Right lobe of liver (tissue), 4 donors: ENCODE data around the gene ADAMTS6.

Experiments used
- POLR2A ChIP-seq: fragments of 450-650 bp; IDR thresholded peaks from one replicate; pipeline ENCODE4 v1.6.1; 2017; ENCODE audit warnings: antibody characterized with exemption, mild to moderate bottlenecking
- TF ChIP-seq, protein P1 (sequence below), 4 donors: fragments of 200-600 bp in 3 of 4; fragments of 450-650 bp in 1 of 4; IDR thresholded peaks; one replicate each; pipeline versions ENCODE4 v1.5.1 to v1.8.0; 2016 to 2022; ENCODE audit warnings: antibody characterized with exemption in 4 of 4, mild to moderate bottlenecking in 2 of 4
- donor health status: DM: no; HTN: no; CAD: no.
- donor health status: DM: no; HTN: no; CAD: no.
- donor health status: DM: no; HTN: yes; CAD: no.

DNA sequence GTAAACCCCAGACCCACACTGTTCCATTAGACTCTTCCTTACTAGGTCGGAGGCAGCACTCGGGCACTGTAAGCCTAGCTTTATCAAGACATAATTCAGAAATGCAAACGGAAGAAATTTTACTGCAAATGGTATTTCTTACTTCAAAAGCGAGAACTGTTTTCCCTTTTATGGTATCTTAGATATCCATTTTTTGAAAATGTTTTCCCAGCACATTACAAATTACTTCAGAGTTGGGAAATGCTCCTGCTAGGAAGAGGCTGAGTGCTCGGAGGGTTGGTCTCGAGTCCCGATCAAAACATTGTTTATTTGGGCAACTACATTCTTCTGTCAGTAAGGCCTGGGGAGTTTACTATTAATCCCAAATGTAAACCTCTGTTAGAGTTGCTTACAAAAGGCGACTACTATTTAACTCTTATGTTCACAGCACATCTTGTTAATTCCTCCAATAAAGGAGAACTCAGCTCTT is 380.1 kb downstream of the ADAMTS6 start:
- TF ChIP-seq, protein P1, sequence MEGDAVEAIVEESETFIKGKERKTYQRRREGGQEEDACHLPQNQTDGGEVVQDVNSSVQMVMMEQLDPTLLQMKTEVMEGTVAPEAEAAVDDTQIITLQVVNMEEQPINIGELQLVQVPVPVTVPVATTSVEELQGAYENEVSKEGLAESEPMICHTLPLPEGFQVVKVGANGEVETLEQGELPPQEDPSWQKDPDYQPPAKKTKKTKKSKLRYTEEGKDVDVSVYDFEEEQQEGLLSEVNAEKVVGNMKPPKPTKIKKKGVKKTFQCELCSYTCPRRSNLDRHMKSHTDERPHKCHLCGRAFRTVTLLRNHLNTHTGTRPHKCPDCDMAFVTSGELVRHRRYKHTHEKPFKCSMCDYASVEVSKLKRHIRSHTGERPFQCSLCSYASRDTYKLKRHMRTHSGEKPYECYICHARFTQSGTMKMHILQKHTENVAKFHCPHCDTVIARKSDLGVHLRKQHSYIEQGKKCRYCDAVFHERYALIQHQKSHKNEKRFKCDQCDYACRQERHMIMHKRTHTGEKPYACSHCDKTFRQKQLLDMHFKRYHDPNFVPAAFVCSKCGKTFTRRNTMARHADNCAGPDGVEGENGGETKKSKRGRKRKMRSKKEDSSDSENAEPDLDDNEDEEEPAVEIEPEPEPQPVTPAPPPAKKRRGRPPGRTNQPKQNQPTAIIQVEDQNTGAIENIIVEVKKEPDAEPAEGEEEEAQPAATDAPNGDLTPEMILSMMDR (IDR thresholded peaks at IDR 0.05): no peak
- no peak for TF ChIP-seq POLR2A
